Body of pancreas (tissue), 4 donors: ENCODE results near the gene DHX57. TPM values are rescaled to one million over a fixed set of nuclear protein-coding genes. Genes with fewer than 3 reads are reported as not detected.

ENCODE experiments used
- ATAC-seq: fragments of 150-250 bp; one replicate; pipeline ENCODE4 v1.9.1; 2016
- DNase-seq, 4 donors: peaks; one replicate each; pipeline ENCODE4 v3.0.0-alpha.2; 2019
- H3K27ac ChIP-seq, 4 donors: fragments of 200-600 bp; sonication (generic); 1 replicate in 3 of 4; 2 replicates in 1 of 4; pipeline versions ENCODE4 v1.5.1 to v1.6.1; 2016 to 2019; ENCODE audit warnings: mild to moderate bottlenecking in 1 of 4, mixed read lengths in 1 of 4, moderate library complexity in 1 of 4
- H3K27me3 ChIP-seq, 2 donors: fragments of 200-600 bp; sonication (generic); one replicate each; pipeline ENCODE4 v1.6.0; 2016; ENCODE audit warnings: mild to moderate bottlenecking in 1 of 2
- H3K36me3 ChIP-seq, 2 donors: fragments of 200-600 bp; sonication (generic); replicated peaks in 1 of 2; 2 replicates each; pipeline ENCODE4 v1.5.1; 2016; ENCODE audit warnings: low read depth in 2 of 2; ENCODE audit not compliant: insufficient read depth in 1 of 2
- H3K4me1 ChIP-seq: fragments of 200-600 bp; sonication (generic); one replicate; pipeline ENCODE4 v1.6.0; 2016
- H3K4me3 ChIP-seq, 2 donors: fragments of 200-600 bp; sonication (generic); 1 replicate in 1 of 2; 2 replicates in 1 of 2; pipeline ENCODE4 v1.5.1; 2016 to 2019
- H3K9me3 ChIP-seq, 3 donors: fragments of 200-600 bp; sonication (generic); 1 replicate in 2 of 3; 2 replicates in 1 of 3; pipeline ENCODE4 v1.5.1; 2016
- POLR2A ChIP-seq, 3 donors: fragments of 450-650 bp; IDR thresholded peaks; one replicate each; pipeline ENCODE4 v1.6.1; 2016; ENCODE audit warnings: antibody characterized with exemption in 3 of 3, mild to moderate bottlenecking in 2 of 3
- WGBS, 2 donors: methylation state at CpG; one replicate each; pipeline ENCODE4 v1.1.5; 2017; 5-methylcytosine and 5-hydroxymethylcytosine counted together
- intact Hi-C: fragments of 100-400 bp; cut with DNase I; formaldehyde crosslinking; loops from one replicate; pipeline ENCODE4 v1.15.1; 2023
- total RNA-seq, 2 donors: library from RNA; depleted of rRNA; stranded (reverse); fragments of >200 nt; gene quantifications; one replicate each; pipeline ENCODE4 v1.1.0, GENCODE V29; 2016
- TF ChIP-seq, protein P1 (sequence below), 7 experiments: fragments of 450-650 bp in 4 of 7; fragments of 200-600 bp in 3 of 7; sonication (generic) in 3 of 7; IDR thresholded peaks; one replicate each; pipeline ENCODE4 v1.5.1; 2016 to 2019; ENCODE audit warnings: antibody characterized with exemption in 7 of 7

Gene DHX57
- total RNA-seq, 2 donors from 2014 or later, result 4.9 to 6.5 TPM

DNA sequence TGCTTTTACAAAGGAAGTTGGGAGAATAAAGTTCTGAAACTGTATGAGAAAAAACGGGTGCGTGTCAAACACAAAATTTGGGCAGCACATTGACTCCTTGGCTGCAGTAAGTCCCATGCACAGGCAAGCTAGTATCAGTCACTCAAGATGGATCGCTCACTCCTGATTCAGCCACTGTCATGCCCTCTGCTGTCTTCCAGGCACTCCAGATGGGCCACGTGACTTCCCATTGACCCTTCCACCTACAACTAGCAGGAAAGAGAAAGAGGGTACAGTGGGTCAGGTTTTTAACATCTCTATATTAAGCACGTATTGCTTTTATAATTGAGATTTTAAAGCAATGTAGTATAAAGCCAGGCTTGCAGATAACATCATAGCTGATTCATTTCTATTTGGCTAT is 22.5 kb upstream of the DHX57 start:
- Histone ChIP-seq H3K9me3 (no peaks in the 10 kb centered on the region), H3K27me3 (no peaks in the 10 kb centered on the region), H3K4me3 (no peak overlapping the region), H3K27ac (no peak overlapping the region), H3K36me3 (no peaks in the 10 kb centered on the region), H3K4me1 (no peaks in the 10 kb centered on the region)
- TF ChIP-seq POLR2A (IDR thresholded peaks at IDR 0.05), result no peak
- TF ChIP-seq, protein P1, sequence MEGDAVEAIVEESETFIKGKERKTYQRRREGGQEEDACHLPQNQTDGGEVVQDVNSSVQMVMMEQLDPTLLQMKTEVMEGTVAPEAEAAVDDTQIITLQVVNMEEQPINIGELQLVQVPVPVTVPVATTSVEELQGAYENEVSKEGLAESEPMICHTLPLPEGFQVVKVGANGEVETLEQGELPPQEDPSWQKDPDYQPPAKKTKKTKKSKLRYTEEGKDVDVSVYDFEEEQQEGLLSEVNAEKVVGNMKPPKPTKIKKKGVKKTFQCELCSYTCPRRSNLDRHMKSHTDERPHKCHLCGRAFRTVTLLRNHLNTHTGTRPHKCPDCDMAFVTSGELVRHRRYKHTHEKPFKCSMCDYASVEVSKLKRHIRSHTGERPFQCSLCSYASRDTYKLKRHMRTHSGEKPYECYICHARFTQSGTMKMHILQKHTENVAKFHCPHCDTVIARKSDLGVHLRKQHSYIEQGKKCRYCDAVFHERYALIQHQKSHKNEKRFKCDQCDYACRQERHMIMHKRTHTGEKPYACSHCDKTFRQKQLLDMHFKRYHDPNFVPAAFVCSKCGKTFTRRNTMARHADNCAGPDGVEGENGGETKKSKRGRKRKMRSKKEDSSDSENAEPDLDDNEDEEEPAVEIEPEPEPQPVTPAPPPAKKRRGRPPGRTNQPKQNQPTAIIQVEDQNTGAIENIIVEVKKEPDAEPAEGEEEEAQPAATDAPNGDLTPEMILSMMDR (IDR thresholded peaks at IDR 0.05), result no peak
- ATAC-seq (no peak), DNase-seq (no peak)
- intact Hi-C loops, result no loop called here
- WGBS, 2 donors, result 85 to 88% methylated on average over 5 of the region's 5 CpGs

DNA sequence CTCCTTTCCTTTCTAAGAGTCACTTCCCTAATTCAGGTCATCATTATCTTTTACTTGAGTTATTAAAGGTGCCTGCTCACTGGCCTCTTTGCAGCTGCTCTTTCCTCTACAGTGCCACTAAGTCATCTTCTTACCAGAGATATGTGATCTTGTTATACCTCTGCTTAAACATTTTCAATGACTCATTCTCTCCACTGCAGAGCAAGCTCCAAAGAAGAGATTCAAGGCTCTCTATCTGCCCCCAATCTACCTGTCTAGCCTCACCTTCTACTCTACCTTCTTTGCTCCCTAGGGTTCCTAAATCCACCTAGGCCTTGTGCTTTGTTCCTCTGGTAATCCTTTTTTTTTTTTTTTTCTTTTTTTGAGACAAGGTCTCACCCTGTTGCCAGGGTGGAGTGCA is 17.1 kb upstream of the DHX57 start:
- no peaks in the 10 kb centered on the region for H3K27me3 ChIP-seq
- H3K4me3 ChIP-seq, result no peak overlapping the region
- ATAC-seq (no peak), DNase-seq (no peak)
- H3K4me1 ChIP-seq, result no peaks in the 10 kb centered on the region
- no peaks in the 10 kb centered on the region for H3K36me3 ChIP-seq
- no peaks in the 10 kb centered on the region for H3K9me3 ChIP-seq
- intact Hi-C loops, result no loop called here
- TF ChIP-seq, protein P1 (IDR thresholded peaks at IDR 0.05), result no peak
- no peak for TF ChIP-seq POLR2A (IDR thresholded peaks at IDR 0.05)
- no peak overlapping the region for H3K27ac ChIP-seq

DNA sequence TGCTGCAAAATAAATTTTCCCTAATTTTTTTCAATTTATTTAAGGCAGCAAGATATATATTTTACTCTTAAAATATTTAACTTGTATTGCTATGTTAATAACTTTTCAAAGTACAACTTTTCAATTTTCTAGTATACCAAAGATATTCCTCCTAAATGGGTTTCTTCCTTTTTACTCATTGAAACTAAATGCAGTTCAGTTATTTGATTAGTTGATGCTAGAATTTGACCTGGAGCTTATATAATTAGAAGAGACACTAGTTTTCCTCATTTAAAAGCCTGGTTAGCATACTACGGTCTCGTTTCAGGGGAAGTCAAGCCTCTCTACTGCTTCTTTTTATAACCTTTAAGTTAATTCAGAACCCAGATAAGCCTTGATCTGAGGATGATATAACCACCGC is 13.8 kb upstream of the DHX57 start, which contains the start of gene ARHGEF33:
Gene ARHGEF33, plus strand, starts transcription at position 301 of the 400 bp plus-strand sequence. CDS start 29,573 bp downstream, outside the sequence.
- ATAC-seq, result no peak
- H3K27me3 ChIP-seq, result no peaks in the 10 kb centered on the region
- no peak within 1 kb of the TSS for H3K27ac ChIP-seq
- H3K36me3 ChIP-seq, result no peaks in the 10 kb centered on the region
- DNase-seq, result no peak
- H3K4me1 ChIP-seq, result no peaks in the 10 kb centered on the region
- intact Hi-C loops, result no loop called here
- 72 to 79% methylated on average over 3 of the region's 3 CpGs for WGBS, 2 donors
- H3K4me3 ChIP-seq, result no peak within 1 kb of the TSS
- no peaks in the 10 kb centered on the region for H3K9me3 ChIP-seq
- TF ChIP-seq, protein P1 (IDR thresholded peaks at IDR 0.05), result no peak
- TF ChIP-seq POLR2A (IDR thresholded peaks at IDR 0.05), result no peak

DNA sequence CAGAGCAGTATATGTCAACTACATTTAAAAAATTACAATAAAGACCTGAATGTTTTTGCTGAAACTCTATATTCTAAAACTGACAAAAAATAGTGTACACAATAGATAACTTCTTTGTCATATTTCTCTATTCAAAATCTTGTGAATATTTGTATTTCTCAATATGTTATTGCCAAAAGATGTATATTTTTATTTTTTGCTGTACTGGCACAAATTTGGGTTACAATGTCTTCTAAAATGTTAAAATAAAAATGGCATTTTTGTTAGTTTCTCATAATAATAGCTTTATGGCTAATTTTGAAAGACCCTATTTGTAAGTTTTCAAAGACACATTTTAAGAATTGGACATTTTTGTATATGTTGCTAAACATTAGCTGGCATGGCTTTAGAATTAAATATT is 13.3 kb upstream of the DHX57 start:
- Histone ChIP-seq H3K4me1 (no peaks in the 10 kb centered on the region), H3K27me3 (no peaks in the 10 kb centered on the region), H3K9me3 (no peaks in the 10 kb centered on the region), H3K27ac (no peak overlapping the region), H3K4me3 (no peak overlapping the region), H3K36me3 (no peaks in the 10 kb centered on the region)
- DNase-seq (no peak), ATAC-seq (no peak)
- TF ChIP-seq, protein P1 (IDR thresholded peaks at IDR 0.05), result no peak
- no peak for TF ChIP-seq POLR2A (IDR thresholded peaks at IDR 0.05)
- intact Hi-C loops, result no loop called here

DNA sequence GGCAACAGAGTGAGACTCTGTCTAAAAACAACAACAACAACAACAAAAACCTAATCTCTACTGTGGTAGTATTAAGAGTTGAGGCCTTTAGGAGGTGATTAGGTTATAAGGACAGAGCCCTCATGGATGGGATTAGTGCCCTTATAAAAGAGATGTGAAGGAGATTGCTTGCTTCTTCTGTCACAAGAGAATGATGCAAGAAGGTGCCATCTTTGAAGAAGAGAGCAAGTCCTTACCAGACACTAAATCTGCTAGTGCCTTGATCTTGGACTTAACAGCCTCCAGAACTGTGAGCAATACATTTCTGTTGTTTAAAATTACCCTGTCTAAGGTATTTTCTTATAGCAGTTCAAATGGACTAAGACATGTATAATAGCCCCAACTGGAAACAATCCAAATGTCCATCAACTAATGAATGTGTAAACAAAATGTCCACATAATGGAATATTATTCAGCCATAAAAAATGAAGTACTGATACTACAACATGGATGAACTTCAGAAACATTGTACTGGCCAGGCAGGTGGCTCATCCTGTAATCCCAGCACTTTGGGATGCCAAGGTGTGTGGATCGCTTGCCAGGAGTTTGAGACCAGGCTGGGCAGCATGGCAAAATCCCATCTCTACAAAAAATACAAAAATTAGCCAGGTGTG is 12.3 kb upstream of the DHX57 start:
- WGBS, 2 donors, result 100% methylated on average over 1 of the region's 1 CpG

More for the DNA sequence above, 12.3 kb upstream of the DHX57 start:
- H3K36me3 ChIP-seq, result no peaks in the 10 kb centered on the region
- TF ChIP-seq, protein P1 (IDR thresholded peaks at IDR 0.05), result no peak
- TF ChIP-seq POLR2A (IDR thresholded peaks at IDR 0.05), result no peak
- intact Hi-C loops, result no loop called here
- no peak overlapping the region for H3K4me3 ChIP-seq
- no peak overlapping the region for H3K27ac ChIP-seq
- H3K27me3 ChIP-seq, result no peaks in the 10 kb centered on the region
- H3K4me1 ChIP-seq, result no peaks in the 10 kb centered on the region
- DNase-seq, result no peak
- no peak for ATAC-seq
- no peaks in the 10 kb centered on the region for H3K9me3 ChIP-seq
